Small intestine (tissue), 7 donors: ENCODE measurements around the gene CACNA1F. TPM values are rescaled to one million over a fixed set of nuclear protein-coding genes. Genes with fewer than 3 reads are reported as not detected.

ENCODE experiments used
- DNase-seq, 2 donors: peaks; one replicate each; pipeline versions ENCODE4 v3.0.0 to v3.0.0-alpha.2; 2013
- FAIRE-seq: peaks from 2 replicates; lab custom pipeline; 2012; peaks lifted over from hg19 to GRCh38; lab: Jason Lieb, UNC
- H3K27ac ChIP-seq, 3 donors: one replicate each; pipeline ENCODE4 v1.5.1; 2013; ENCODE audit warnings: low read length in 2 of 3, mild to moderate bottlenecking in 2 of 3, control low read depth in 1 of 3, inconsistent platforms in 1 of 3, low read depth in 1 of 3, moderate library complexity in 1 of 3
- H3K27me3 ChIP-seq, 3 donors: one replicate each; pipeline ENCODE4 v1.6.1; 2013; ENCODE audit warnings: low read length in 3 of 3, inconsistent platforms in 1 of 3; ENCODE audit not compliant: control insufficient read depth in 3 of 3, insufficient read depth in 3 of 3
- H3K36me3 ChIP-seq, 3 donors: one replicate each; pipeline ENCODE4 v1.6.1; 2013; ENCODE audit warnings: low read length in 3 of 3, inconsistent platforms in 1 of 3, low read depth in 1 of 3, mild to moderate bottlenecking in 1 of 3, moderate library complexity in 1 of 3; ENCODE audit not compliant: control insufficient read depth in 3 of 3, insufficient read depth in 2 of 3
- H3K4me1 ChIP-seq, 3 donors: one replicate each; pipeline ENCODE4 v1.6.1; 2013; ENCODE audit warnings: low read length in 2 of 3, inconsistent platforms in 1 of 3, low read depth in 1 of 3, mild to moderate bottlenecking in 1 of 3, moderate library complexity in 1 of 3; ENCODE audit not compliant: control insufficient read depth in 3 of 3, insufficient read depth in 2 of 3
- H3K4me3 ChIP-seq, 3 donors: one replicate each; pipeline ENCODE4 v1.5.1; 2013; ENCODE audit warnings: low read length in 3 of 3, control low read depth in 1 of 3, inconsistent platforms in 1 of 3, low read depth in 1 of 3, mild to moderate bottlenecking in 1 of 3, moderate library complexity in 1 of 3
- H3K9me3 ChIP-seq, 2 donors: one replicate each; pipeline ENCODE4 v1.6.1; 2013; ENCODE audit warnings: low read depth in 1 of 2, low read length in 1 of 2; ENCODE audit not compliant: control insufficient read depth in 2 of 2, insufficient read depth in 1 of 2
- WGBS, 3 donors: extraction: QIAGEN DNeasy Blood & Tissue Kit; methylation state at CpG; one replicate each; pipeline ENCODE4 v1.1.7; 2013; 5-methylcytosine and 5-hydroxymethylcytosine counted together
- polyA plus RNA-seq, 4 donors: library from polyadenylated mRNA; stranded (reverse) in 3 of 4; unstranded in 1 of 4; fragments of 200-250 nt in 3 of 4; fragments of 120-200 nt in 1 of 4; gene quantifications; one replicate each; pipeline versions ENCODE4 v1.2.1 to v1.2.3, GENCODE V29; 2013
- donor health status: healthy with polysubstance abuse.
- donor health status: control.
- donor health status: control.
- donor health status: Bipolar disorder and iron deficiency.
- donor health status: healthy.

Gene CACNA1F
- polyA plus RNA-seq, 4 donors: 0.22 to 1.7 (median 0.31) TPM

- FAIRE-seq: no peak
- Histone ChIP-seq H3K4me3 (no peak overlapping the region), H3K36me3 (peaks cover 0 to 47% (median 0%) of the 10 kb centered on the region in 3 donors), H3K27me3 (no peaks in the 10 kb centered on the region), H3K4me1 (no peaks in the 10 kb centered on the region), H3K27ac (no peak overlapping the region), H3K9me3 (no peaks in the 10 kb centered on the region)
- WGBS, 3 donors: 87 to 96% (median 94%) methylated on average over 2 of the region's 2 CpGs
- DNase-seq: no peak
Observed at GRCh38 chrX:49244207-49244606, 11.1 kb upstream of the CACNA1F start.

DNA sequence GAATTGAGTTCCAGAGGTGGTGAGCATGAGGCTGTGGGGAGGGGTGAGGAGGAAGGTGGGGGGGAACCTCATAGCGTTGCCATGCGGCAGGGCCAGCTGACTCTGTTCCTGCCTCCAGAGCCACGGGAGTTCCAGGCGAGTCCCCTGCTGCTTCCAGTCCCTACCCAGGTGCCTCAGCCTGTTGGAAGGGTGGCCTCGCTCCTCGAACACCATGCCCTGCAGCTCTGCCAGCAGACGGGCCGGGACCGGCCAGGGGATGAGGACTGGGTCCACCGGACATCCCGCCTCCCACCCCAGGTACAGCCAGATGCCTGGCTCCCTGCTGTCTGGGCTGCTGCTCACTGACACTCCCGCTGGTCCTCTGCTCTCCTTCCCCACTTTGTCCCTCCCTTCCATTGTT, 10.0 kb upstream of the CACNA1F start:
- Histone ChIP-seq H3K4me1 (no peaks in the 10 kb centered on the region), H3K36me3 (peaks cover 0 to 38% (median 0%) of the 10 kb centered on the region in 3 donors), H3K9me3 (no peaks in the 10 kb centered on the region), H3K27ac (no peak overlapping the region), H3K27me3 (no peaks in the 10 kb centered on the region), H3K4me3 (no peak overlapping the region)
- 86 to 89% (median 88%) methylated on average over 8 to 12 of the region's 12 CpGs for WGBS, 3 donors
- FAIRE-seq (no peak), DNase-seq (no peak)

GRCh38 chrX:49242545-49243066, 9.5 kb upstream of the CACNA1F start:
- no peak for DNase-seq
- Histone ChIP-seq H3K27ac (no peak overlapping the region), H3K4me3 (no peak overlapping the region), H3K36me3 (peaks cover 0 to 34% (median 0%) of the 10 kb centered on the region in 3 donors), H3K4me1 (no peaks in the 10 kb centered on the region), H3K27me3 (no peaks in the 10 kb centered on the region), H3K9me3 (no peaks in the 10 kb centered on the region)
- no peak for FAIRE-seq
- 89 to 92% (median 92%) methylated on average over 12 of the region's 12 CpGs for WGBS, 3 donors

- H3K36me3 ChIP-seq: peaks cover 0 to 20% (median 0%) of the 10 kb centered on the region in 3 donors
- no peaks in the 10 kb centered on the region for H3K4me1 ChIP-seq
- no peak overlapping the region for H3K27ac ChIP-seq
- H3K9me3 ChIP-seq: no peaks in the 10 kb centered on the region
- FAIRE-seq: no peak
- peaks cover 0 to 4% (median 0%) of the 10 kb centered on the region in 3 donors for H3K27me3 ChIP-seq
- no peak for DNase-seq
- no peak overlapping the region for H3K4me3 ChIP-seq
- WGBS, 3 donors: 76 to 81% (median 78%) methylated on average over 5 to 7 of the region's 7 CpGs
Observed at GRCh38 chrX:49238735-49239134, 5.6 kb upstream of the CACNA1F start.

DNA sequence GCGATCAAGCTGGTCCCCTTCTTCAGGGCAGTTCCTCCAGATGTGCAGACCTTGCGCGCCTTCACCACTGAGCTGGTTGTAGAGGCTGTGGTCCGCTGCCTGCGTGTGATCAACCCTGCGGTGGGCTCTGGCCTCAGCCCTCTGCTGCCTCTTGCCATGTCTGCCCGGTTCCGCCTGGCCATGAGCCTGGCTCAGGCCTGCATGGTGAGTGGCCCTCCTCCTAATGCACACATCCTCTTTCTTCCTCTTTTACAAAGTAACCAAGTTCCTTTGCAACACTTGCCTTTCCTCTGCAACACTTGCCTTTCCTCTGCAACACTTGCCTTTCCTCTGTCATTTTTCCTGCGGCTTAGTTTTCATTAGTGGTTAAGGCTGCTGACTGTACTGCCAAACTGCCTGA, 3.9 kb upstream of the CACNA1F start:
- WGBS, 3 donors: 66 to 87% (median 84%) methylated on average over 9 of the region's 9 CpGs

GRCh38 chrX:49233887-49234555, 881 bp upstream of the CACNA1F start:
- FAIRE-seq (no peak), DNase-seq (no peak)
- 41 to 68% (median 50%) methylated on average over 41 to 56 of the region's 56 CpGs for WGBS, 3 donors
- H3K4me1 ChIP-seq: no peaks in the 10 kb centered on the region
- H3K36me3 ChIP-seq: no peaks in the 10 kb centered on the region
- H3K27ac ChIP-seq: no peak overlapping the region
- no peak overlapping the region for H3K4me3 ChIP-seq
- peaks cover 0 to 4% (median 0%) of the 10 kb centered on the region in 3 donors for H3K27me3 ChIP-seq
- H3K9me3 ChIP-seq: no peaks in the 10 kb centered on the region

More for the DNA sequence above, 3.9 kb upstream of the CACNA1F start:
- DNase-seq (no peak), FAIRE-seq (no peak)
- Histone ChIP-seq H3K36me3 (peaks cover 0 to 7% (median 0%) of the 10 kb centered on the region in 3 donors), H3K27ac (peak overlapping the region in 1 of 3 donors; percentile 24), H3K4me1 (no peaks in the 10 kb centered on the region), H3K4me3 (no peak overlapping the region), H3K27me3 (peaks cover 0 to 4% (median 0%) of the 10 kb centered on the region in 3 donors), H3K9me3 (no peaks in the 10 kb centered on the region)

DNA sequence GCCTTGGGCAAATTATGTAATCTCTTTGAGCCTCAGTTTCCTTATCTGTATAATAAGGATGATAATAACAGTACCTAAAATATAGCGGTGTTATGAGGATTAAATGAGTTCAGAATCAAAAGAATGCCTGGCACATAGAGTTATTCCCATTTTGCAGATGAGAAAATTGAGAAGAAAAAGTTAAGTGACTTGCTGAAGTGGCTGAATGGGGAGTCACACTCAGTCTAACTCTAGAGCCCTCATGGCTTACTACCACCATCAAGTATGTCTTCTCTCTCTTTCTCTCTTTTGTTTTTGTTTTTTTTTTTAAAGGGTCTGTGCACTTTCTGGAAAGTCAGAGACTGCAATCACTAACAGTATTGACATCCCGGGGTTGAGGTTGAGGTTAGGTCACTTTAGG, 615 bp downstream of the CACNA1F start:
- WGBS, 3 donors: 63 to 95% (median 76%) methylated on average over 2 of the region's 2 CpGs
- H3K27ac ChIP-seq: no peak overlapping the region
- H3K9me3 ChIP-seq: no peaks in the 10 kb centered on the region
- H3K4me1 ChIP-seq: no peaks in the 10 kb centered on the region
- no peak overlapping the region for H3K4me3 ChIP-seq
- H3K27me3 ChIP-seq: peaks cover 0 to 4% (median 0%) of the 10 kb centered on the region in 3 donors
- H3K36me3 ChIP-seq: no peaks in the 10 kb centered on the region
- FAIRE-seq (no peak), DNase-seq (no peak)

DNA sequence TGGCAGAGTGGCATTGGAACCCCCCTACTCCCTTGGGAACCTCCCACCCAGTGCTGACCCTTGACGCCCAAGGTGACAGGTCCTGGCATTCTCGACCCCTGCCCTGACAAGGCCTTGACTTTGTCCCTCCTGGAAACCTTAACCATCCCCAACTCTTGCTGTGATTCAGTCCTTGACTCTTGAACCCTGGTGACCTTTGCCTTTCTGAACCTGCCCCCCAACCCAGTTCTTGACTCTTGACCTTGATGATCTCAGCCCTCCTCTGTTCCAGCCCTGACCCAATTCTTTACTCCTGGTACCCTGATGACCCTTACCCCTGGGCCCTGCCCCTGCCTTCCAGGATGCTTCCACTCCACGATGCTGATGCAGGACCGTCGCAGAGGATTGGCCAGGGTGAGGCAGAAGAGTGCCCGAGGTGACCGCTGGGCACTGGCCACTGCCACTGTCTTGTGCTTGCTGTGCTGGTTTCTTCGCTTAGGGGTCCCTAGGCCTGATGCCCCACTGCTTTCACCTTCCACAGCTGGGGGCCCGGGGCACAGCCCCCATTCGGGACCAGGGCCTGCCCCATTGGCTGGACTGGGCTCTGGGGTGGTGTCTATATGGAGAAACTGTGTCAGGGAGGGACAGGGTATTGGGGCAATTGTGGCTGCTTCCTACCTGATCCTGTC, 1.7 kb downstream of the CACNA1F start:
- Histone ChIP-seq H3K9me3 (no peaks in the 10 kb centered on the region), H3K27me3 (peaks cover 0 to 4% (median 0%) of the 10 kb centered on the region in 3 donors), H3K4me3 (no peak overlapping the region), H3K4me1 (no peaks in the 10 kb centered on the region), H3K27ac (peak overlapping the region in 1 of 3 donors; percentile 62), H3K36me3 (no peaks in the 10 kb centered on the region)
- FAIRE-seq (no peak), DNase-seq (no peak)
- 89 to 94% (median 94%) methylated on average over 8 to 10 of the region's 10 CpGs for WGBS, 3 donors
